C4-2B (cell line): Measurements from ENCODE around the gene PREP.

ENCODE experiments used
- H3K27ac ChIP-seq: fragments of 450-650 bp; 2 replicates; pipeline ENCODE4 v1.5.1; 2017
- ZFX ChIP-seq: fragments of 450-650 bp; IDR thresholded peaks from 2 replicates; pipeline ENCODE4 v1.6.1; 2017
- TF ChIP-seq, protein P1 (sequence below): fragments of 450-650 bp; conservative IDR thresholded peaks from 2 replicates; pipeline ENCODE4 v1.5.1; 2017; ENCODE audit warnings: mild to moderate bottlenecking

The PREP gene

DNA sequence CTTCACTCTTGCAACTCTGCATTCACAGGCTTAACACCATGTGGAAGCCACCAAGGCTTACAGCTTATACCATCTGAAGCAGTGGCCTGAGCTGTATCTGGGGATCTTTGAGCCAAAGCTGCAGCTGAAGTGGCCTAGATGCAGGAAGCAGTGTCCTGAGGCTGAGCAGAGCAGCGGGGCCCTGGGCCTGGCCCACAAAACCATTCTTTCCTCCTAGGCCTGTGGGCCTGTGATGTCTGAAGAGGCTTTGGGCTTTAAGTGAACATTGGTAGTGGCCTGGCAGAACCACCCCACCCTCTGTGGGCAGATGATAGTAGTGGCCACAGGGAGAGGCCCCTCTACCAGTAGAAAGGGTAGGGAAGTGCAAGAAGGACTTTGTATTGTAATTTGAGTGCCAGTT lies 6.9 kb upstream of the PREP start:
- TF ChIP-seq ZFX: no peak
- TF ChIP-seq, protein P1, sequence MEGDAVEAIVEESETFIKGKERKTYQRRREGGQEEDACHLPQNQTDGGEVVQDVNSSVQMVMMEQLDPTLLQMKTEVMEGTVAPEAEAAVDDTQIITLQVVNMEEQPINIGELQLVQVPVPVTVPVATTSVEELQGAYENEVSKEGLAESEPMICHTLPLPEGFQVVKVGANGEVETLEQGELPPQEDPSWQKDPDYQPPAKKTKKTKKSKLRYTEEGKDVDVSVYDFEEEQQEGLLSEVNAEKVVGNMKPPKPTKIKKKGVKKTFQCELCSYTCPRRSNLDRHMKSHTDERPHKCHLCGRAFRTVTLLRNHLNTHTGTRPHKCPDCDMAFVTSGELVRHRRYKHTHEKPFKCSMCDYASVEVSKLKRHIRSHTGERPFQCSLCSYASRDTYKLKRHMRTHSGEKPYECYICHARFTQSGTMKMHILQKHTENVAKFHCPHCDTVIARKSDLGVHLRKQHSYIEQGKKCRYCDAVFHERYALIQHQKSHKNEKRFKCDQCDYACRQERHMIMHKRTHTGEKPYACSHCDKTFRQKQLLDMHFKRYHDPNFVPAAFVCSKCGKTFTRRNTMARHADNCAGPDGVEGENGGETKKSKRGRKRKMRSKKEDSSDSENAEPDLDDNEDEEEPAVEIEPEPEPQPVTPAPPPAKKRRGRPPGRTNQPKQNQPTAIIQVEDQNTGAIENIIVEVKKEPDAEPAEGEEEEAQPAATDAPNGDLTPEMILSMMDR: no peak
- H3K27ac ChIP-seq: no peak overlapping the region

DNA sequence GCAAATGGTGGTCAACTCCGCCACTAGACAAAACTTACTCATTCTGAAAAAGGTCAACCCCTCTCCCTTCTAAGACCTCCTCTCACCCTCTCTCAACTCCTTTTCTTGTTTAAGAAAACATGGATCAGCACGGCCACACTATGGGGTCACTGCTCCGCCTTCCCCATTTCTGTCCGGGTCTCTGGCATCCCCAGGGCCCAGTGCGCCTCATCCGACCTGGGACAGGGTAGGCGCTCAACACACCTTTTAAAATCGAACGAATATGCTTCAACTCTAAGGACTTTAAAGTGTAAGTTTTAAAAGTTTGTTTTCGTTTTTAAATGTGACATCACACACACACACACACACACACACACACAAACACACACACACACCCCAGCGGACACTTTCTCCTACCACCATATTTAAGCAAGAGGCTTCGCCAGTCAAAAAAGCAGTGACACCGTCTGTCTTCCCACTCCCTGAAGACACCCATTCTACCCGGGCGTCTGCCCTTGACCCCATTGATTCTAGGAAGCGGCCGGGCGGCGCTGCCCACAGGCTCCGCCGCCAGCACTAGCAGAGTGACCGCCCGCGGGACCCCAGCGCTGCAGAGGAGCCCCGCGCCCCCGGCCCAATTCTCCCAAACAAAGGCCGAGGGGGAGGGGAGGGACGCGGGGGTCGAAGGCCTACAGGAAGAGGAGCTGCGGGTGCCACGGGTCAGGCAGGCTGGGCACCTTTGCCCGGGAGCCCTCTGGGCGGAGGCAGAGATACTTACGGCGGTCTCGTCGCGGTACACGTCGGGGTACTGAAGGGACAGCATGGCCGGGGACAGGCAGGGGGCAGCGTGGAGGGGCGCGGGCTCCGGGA lies 568 bp downstream of the PREP start:
- peak overlapping the region; percentile 80 for H3K27ac ChIP-seq
- TF ChIP-seq, protein P1: no peak
- TF ChIP-seq ZFX: peak; percentile 29; the same call in 1 of the 2 replicates

DNA sequence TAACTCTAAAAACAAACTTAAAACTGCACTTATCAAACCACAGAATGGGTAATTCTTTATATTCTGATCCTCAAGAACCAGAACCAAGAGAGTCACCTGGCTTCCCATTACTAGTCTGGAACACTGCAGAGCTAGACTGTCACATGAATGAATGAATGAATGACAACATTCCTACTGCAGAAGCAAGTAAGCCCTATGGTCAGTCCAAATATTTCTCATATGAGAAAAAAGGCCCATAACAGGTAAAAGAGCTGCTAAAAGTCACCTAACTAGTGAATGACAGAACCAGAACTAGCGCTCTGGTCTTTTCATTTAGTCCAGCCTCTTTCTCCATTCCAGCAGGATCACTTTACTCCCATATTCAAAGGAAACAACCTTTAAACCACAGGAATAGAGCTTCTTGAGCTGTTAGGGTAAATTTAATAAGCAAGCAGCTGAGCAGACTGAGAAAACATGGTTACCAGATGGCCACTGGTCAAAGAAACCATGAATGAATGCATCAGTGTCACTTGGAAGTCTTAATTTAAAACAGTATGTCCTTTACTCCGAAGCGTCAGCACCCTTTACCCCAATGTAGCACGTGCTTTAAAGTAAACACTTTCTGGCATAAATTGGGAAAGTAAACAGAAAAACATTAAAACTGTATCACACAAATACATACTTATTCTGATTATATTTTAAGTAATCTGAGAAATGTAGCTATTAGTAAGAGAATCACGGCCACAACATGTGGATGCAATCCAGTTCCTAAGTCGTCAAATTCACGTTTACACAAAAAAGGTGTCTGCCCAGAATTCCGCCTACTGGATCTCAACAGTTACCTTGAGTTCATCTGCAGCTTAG lies 1.4 kb downstream of the PREP start:
- TF ChIP-seq, protein P1: no peak
- TF ChIP-seq ZFX: no peak
- peak overlapping the region; percentile 80 for H3K27ac ChIP-seq

DNA sequence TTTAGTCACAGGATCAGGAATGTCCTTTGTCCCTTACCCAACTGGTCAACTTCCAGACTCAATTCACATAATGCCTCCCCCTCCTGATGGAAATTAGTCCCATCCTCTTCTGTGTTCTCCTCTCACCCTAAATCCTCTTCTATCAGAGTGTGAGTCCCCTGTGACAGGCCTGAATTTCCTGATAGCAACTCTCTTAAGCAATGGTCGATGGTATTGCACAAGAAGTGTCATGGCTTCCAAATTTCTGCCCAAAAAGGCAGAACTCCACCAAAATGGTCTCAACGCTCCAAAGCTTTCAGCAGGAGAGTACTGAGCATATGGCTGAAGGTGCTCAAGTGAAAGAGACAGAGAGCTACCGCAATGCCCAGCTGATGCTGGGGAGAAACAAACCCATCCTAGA lies 2.4 kb downstream of the PREP start:
- no peak overlapping the region for H3K27ac ChIP-seq
- no peak for TF ChIP-seq ZFX
- TF ChIP-seq, protein P1: no peak

DNA sequence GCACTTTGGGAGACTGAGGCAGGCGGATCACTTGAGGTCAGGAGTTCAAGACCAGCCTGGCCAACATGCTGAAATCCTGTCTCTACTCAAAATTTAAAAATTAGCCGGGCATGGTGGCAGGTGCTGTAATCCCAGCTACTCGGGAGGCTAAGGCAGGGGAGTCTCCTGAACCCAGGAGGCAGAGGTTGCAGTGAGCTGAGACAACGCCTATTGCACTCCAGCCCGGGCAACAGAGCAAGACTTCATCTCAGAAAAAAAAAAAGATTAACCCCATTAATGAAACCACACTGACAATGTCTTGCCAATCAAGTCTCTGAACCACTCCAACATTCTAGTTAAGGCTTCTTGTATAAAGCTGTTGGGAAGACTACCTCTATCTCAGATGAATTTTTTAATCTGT lies 4.0 kb downstream of the PREP start:
- H3K27ac ChIP-seq: no peak overlapping the region
- TF ChIP-seq ZFX: no peak
- TF ChIP-seq, protein P1: no peak

DNA sequence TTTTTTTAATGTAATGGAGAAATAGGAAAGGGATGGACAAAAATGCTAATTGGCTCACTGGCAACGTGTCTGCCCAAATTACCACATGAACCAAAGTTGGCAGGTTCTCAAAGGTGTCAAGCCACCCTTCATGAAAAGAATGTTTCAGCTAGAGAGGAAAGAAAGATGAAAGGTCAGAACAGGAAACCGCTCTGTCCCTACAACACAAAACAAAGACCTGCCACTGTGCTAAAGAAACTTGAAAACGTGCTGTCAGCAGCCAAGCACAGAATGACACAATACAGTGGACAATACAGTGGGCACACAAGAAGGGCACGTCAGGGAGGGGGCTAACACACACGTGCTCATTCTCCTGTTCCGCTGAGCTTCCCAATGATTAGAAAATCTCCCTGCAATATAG lies 4.9 kb downstream of the PREP start:
- no peak for TF ChIP-seq ZFX
- TF ChIP-seq, protein P1: no peak
- H3K27ac ChIP-seq: no peak overlapping the region

DNA sequence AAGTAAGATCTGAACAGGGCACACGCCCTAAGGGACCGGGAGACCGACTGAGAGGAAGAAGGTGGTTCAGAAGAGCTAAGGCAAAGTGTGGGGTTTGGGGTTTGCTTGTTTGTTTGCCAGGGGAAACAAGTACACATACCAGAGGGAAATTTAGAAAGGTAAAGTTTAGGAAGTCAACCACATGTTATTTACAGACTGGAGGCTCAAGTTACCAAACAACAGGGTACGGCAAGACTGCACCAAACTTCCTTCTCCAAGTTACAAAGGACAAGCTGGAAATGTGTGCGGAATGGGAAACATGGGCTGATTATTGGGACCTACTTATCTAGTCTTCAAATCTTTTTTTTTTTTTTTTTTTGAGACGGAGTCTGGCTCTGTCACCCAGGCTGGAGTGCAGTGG lies 11.2 kb downstream of the PREP start:
- TF ChIP-seq ZFX: no peak
- TF ChIP-seq, protein P1: no peak
- H3K27ac ChIP-seq: peak overlapping the region; percentile 77
